Left cardiac atrium (tissue), 4 donors: ENCODE measurements around the gene PLCH2. TPM values are rescaled to one million over a fixed set of nuclear protein-coding genes. Genes with fewer than 3 reads are reported as not detected.
"Not testable (repeated sequence)": the region's sequence is repeated elsewhere in the genome, so short reads cannot be mapped to it uniquely, and the experiment has no call there.

Source experiments
- ATAC-seq, 2 donors: fragments of 200-7000 bp; cut with Tn5 transposase; one replicate each; pipeline ENCODE4 v1.9.1; 2020; ENCODE audit warnings: mild to moderate bottlenecking in 2 of 2, moderate library complexity in 2 of 2
- DNase-seq: peaks from one replicate; pipeline ENCODE4 v3.0.0-alpha.2; 2020
- intact Hi-C, 2 donors: fragments of 100-400 bp; cut with DNase I; formaldehyde crosslinking; loops; one replicate each; pipeline versions ENCODE4 v1.14.1 to v1.15.1; 2022 to 2023
- total RNA-seq, 2 donors: library from RNA; stranded (reverse); fragmentation: NEBNext Ultra II Directional; extraction: Animal tissue kit (Norgen Biotek cat#: 25700); gene quantifications; one replicate each; pipeline ENCODE4 v1.2.1, GENCODE V29; 2021
- donor health status: DM: no; HTN: yes; CAD: no.
- donor health status: DM: no; HTN: yes; CAD: no; lungs with severe emphysema.
- donor health status: DM: yes; HTN: yes; CAD: no.
- donor health status: Dilated cardiomyopathy.

PLCH2 gene
- total RNA-seq, 2 donors from 2014 or later, result 0.13 to 0.74 TPM

GRCh38 chr1:2440346-2440745 is 35.7 kb upstream of the PLCH2 start:
- DNase-seq, intact Hi-C loops, ATAC-seq: not testable (repeated sequence)

DNA sequence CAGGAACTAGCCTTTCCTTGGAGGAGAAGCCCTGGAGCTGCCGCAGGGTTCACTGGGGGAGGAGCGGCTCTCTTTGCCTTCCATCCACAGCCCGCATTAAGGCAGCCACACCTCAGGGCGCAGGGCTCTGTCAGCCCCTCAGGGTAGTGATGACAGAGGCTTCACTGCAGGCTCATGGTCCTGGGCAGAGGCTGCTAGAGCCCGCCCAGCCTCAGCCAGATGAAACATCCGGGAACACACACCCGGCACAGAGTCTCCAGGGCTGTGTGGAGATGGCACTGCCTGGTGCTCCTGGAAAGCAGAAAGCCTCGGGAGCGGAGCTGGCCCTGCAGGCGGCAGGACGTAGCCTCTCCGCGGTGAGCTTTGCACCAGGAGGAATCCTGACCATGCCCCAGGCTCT is 34.3 kb upstream of the PLCH2 start:
- DNase-seq (no peak), ATAC-seq (peak; percentile 3 to 45)
- intact Hi-C loops, result no loop called here

DNA sequence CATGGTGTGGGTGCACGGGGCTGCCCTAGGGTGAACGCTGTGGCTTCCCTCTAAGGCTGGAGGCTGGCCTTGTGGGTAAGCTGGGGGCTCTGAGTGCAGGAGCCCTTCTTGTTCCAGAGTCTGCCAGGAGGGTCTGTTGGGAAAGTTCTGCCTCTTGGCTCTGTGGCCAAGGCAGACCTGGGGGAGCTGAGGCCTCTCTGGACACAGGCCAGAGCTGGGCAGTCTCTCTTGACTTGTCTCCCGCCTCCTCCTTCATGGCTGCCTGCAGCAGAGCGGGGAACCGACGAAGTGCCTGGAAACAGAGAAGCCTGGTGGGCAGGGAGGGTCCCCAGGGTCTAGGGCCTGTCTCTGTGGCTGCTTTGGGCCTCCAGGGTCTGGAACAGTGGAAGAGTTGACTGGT is 33.4 kb upstream of the PLCH2 start:
- intact Hi-C loops, result no loop called here
- ATAC-seq, result peak in 1 of 2 donors; percentile 55

DNA sequence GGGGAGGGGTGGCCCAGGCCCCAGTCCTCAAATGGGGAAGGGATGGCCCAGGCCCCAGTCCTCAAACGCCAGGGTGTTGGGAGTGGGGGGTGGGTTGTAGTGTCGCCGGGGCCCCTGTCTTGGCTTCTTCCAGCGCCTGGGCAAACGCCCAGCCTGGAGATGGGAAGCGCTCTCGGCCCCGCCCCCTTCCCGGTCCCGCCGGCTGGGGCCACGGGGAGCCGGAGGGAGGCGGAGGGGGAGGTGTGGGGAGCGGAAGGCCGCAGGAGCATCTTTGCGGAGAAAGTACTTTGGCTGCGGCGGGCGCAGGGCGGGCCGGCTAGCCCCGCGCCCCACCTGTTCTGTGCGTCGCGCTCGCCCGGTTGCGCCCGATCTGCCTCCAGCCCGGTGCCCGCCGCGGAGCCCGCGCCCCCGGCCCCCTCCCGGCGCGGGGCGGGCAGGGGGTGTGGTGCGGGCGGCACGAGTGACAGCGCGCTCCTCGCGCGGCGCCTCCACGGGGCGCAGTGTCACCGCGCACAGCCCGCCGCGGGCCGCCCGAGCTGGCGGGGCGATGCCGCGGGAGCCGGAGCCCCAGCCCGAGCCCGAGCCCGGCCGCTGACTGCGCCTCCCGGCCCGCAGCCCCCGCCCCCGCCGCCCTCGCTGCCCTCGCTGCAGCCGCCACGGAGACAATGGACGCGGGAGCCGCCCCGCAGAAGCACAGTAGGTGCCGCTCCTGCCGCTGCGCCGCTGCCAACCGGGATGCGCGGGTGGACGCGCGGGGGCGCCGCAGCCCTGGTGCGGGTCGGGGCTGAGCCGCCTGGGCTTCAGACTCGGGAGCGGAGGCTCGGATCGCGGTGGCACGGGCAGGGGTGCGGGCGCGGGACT is 32.6 kb upstream of the PLCH2 start:
- intact Hi-C loops, result no loop called here
- DNase-seq (no peak), ATAC-seq (no peak)

More for the DNA sequence above, 33.4 kb upstream of the PLCH2 start:
- DNase-seq, result no peak

GRCh38 chr1:2444138-2444591 is 31.9 kb upstream of the PLCH2 start:
- DNase-seq (no peak), ATAC-seq (no peak)
- intact Hi-C loops, result no loop called here

- intact Hi-C loops, result no loop called here
- no peak for ATAC-seq
- DNase-seq, result no peak
These were observed 30.8 kb upstream of the PLCH2 start for GRCh38 chr1:2445162-2445822.

GRCh38 chr1:2445823-2446215 is 30.3 kb upstream of the PLCH2 start:
- intact Hi-C loops, result no loop called here

DNA sequence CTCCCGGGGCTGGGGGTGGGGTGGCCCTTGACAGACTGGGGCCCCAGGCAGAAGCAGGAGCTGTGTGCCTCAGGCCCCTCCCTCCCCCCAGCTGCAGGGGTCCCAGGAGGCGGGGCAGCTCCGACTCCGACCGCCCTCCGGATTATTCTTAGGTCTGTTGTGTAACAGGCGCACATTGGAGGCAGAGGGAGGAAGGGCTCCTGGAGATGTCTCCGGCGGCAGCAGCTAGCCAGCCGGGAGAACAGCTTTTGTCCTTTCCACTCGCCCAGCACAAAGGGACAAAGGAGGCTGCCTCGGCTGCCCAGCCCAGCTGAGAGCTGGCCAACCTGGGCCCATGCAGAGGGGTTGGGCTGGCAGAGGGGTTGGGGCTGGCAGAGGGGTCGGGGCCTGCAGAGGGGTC is 29.7 kb upstream of the PLCH2 start:
- DNase-seq, result no peak
- intact Hi-C loops, result no loop called here
- ATAC-seq, result no peak

More at GRCh38 chr1:2445823-2446215, 30.3 kb upstream of the PLCH2 start:
- ATAC-seq (no peak), DNase-seq (no peak)

GRCh38 chr1:2446861-2447260 is 29.2 kb upstream of the PLCH2 start:
- ATAC-seq (no peak), DNase-seq (no peak)
- intact Hi-C loops, result no loop called here

- intact Hi-C loops, result no loop called here
- ATAC-seq (no peak), DNase-seq (no peak)
These were observed 28.6 kb upstream of the PLCH2 start for GRCh38 chr1:2447276-2448097.

GRCh38 chr1:2448098-2448445 is 28.0 kb upstream of the PLCH2 start:
- DNase-seq, result no peak
- no peak for ATAC-seq
- intact Hi-C loops, result no loop called here

GRCh38 chr1:2449636-2450454 is 26.2 kb upstream of the PLCH2 start:
- ATAC-seq (no peak), DNase-seq (no peak)
- intact Hi-C loops, result no loop called here

DNA sequence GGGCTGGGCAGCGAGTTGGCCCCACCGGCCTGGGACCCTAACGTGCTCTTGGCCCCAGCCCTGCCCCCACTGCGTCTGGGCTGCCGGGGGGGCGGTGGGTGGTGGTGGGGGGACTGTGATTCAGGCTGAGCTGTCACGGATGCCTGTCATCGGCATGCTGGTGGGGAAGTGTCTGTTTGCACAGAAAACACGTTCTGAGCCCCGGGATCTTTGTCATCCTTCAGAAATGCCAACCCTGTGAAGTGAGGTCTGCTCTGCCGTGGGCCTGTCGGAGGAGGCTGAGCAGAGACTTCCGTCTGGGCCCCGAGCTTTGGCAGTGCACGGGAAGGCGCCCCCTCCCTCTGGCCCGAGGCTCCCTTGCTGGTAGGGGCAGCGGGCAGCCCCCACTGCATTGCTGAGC is 24.3 kb upstream of the PLCH2 start:
- no peak for ATAC-seq

GRCh38 chr1:2452201-2452931 is 23.7 kb upstream of the PLCH2 start:
- intact Hi-C loops, result no loop called here
- no peak for ATAC-seq
- DNase-seq, result no peak

More for the DNA sequence above, 24.3 kb upstream of the PLCH2 start:
- intact Hi-C loops, result no loop called here
- DNase-seq, result no peak

- DNase-seq, result no peak
- no peak for ATAC-seq
- intact Hi-C loops, result no loop called here
These were observed 23.2 kb upstream of the PLCH2 start for GRCh38 chr1:2452932-2453315.

GRCh38 chr1:2454227-2454626 is 21.9 kb upstream of the PLCH2 start:
- DNase-seq (no peak), ATAC-seq (no peak)
- intact Hi-C loops, result no loop called here

DNA sequence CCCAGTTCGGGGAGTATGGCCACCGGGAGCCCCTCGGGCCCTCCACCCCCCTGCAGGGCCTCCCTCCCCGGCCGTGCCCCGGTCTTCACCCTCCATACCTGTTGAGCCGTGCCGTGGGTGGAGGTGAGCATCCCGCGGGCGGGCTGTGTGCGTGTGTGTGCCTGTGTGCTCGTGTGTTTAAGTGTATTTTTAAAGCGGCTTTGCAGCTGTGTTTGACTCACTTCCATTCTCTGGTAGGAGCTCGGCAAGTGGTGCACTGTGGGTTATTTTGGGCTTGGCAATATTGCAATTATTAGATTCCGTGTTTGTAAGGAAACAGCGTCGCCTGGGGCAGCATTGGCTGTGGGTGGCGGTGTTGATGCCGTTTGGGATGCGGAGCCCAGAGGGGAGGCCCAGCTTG is 20.3 kb upstream of the PLCH2 start:
- DNase-seq, result no peak
- intact Hi-C loops, result no loop called here
- ATAC-seq, result no peak

DNA sequence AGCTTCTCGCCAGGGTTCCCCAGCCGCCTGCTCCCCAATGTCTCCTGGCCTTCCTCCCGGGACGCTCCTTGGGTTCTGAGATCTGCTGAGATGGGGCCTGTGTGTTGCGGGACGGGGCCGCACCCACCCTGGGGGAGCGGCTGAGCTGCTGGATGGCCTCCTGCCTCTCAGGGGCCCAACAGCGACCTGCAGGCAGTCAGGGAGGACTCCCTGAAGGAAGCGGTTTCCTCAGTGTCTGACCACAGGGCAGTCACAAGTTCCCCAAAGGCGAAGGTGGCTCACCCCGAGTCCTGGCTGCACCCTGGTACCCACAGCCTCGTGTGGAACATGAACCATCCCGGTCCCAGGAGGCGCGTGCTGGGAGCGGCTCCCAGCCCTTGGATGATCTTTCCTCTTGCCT is 18.6 kb upstream of the PLCH2 start:
- intact Hi-C loops, result no loop called here
- ATAC-seq (no peak), DNase-seq (no peak)
